ENCODE data around the gene ZCCHC24.

The ZCCHC24 gene

DNA sequence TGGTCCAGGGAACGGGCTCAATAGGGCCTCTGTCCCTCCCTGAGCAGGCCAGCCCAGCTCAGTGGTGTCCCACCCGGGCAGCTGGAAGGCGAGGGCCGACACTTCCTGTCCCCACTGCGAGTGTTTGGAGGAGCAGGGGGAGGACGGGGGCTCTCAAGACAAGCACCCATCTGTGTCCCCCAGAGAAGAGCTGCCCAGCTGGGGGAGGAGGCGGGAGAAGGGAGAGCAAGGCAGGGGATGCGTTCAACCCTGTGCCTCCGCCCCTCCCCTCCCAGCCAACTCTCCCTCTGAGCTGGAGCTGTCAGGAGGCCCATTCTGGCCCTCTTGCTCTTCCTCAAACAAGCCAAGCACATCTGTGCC is 35.7 kb downstream of the ZCCHC24 start:
- no peak for DNase-seq

DNA sequence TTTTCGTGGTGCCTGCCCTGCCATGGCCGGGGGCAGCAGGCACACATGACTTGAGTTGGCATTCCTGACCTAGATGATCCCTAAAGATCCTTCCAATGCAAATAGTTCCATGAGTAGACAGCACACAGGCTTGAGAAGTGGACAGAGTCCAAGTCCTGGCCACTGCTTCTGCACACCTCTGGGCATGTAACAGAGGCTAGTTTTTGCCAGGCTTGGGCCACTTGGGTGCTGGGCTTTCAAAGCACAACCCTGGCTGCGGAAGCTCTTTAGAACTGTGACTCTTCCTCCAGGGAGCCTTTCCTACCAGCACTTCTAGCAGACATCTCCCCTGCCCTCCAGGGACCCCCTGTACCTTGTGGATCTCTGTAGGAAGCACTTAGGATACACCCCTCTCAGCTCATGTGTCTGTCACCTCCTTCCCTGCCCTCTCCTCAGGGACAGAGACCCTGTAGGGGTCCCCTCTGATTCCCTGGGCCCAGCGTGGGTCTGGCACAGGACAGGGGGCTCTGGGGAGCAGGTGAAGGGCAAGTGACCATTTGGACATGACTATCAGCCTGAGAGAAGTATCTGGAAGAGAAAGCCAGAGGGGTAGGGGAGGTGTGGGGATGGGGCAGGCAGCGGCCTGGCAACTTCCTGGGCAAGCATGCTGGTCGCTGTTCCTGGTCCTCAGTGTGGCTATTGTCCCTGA is 36.2 kb downstream of the ZCCHC24 start:
- DNase-seq, result no peak

DNA sequence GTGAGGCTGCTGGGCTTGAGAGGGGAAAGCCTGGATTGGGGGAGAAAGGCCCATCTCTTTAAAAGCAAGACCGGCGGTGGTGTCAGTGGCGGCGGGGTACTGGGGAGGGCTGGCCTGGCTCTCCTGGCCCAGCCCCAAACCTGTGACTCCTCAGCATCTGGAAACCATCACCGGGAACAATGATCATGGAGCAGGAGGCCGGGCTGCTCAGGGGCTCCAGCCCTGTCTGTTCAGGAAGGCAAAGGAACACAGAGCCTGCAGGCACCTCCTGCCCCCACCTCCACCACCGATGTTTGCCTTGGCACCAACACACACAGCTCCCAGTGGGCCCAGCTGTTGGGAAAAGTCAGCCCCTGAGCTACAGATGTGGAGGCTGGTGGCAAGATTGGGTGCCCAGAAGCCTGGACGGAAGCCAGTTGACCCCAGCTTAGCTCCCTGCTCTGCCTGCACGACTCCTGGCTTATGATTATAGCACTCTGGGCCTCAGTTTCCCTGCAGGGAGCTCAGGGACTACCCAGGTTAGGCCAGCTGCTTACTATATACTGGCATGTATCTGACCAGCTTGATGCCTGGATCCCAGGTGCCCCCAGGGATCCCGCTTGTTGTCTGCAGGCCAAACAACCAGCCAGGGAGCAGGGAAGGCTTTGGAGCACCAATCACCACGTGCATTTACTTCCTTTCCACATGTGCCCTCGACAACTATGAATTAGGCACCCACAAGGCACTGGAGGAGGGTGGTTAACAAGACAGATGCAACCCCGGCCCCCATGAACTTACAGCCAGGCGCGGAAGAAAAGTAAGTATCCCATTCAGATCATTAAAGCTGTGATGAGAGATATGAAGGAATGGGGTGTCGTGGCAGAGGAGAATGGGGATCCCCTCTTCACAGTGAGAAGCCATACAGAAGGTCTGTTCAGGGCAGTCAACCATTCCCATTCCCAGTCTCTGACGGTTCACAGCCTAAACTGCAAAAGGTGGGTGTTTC is 37.3 kb downstream of the ZCCHC24 start:
- DNase-seq, result no peak

DNA sequence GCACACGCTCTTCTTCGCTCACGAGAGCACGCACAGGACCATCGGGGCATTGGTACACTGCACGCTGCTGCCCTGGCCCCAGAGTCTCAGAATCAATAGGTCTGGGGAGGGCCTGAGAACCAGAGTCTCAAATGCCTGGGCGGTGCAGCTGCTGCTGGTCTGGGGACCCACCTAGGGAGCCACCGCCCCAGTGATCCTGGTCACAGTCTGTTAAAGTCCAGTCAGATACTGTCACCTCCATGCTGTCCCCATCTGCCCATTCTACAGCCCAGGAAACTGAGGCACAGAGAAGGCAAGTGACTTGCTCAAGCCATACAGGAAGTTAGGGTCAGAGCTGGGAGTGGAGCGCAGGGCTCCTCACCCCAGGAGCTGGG is 38.0 kb downstream of the ZCCHC24 start:
- DNase-seq, result no peak

DNA sequence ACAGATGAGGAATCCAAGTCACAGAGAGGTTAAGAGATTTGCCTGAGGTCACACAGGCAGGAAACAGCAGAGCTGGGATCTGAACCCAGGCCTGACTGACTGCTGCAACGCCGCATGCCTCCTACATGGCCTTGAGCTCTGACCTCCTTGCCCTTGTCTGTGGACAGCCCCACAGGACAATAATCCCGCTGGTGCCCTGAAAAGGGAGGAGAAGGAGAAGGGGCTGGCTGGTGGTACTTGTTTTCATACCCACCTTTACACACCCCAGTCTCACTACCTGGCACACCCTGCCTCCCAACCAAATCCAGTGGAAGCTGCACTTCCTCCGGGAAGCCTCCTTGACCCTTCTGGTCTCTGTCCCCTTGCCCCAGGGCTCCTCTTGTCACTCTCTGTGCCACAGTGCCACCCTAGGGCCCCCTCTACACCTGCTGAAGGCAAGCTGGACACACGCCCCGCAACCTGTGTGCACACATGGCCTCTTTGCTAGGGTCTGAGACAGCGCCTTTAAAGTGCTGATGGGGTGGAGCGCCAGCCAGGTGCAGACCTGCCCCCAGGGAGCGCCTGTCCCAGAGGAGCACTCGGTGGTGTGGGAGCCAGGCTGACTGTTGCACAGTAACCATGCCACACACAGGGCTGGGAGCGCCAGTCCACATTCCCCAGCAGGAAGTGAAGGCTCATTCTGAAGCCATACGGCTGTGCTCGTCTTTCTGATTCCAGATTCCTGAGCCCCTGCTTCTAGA is 38.6 kb downstream of the ZCCHC24 start:
- peak; percentile 24 for DNase-seq

DNA sequence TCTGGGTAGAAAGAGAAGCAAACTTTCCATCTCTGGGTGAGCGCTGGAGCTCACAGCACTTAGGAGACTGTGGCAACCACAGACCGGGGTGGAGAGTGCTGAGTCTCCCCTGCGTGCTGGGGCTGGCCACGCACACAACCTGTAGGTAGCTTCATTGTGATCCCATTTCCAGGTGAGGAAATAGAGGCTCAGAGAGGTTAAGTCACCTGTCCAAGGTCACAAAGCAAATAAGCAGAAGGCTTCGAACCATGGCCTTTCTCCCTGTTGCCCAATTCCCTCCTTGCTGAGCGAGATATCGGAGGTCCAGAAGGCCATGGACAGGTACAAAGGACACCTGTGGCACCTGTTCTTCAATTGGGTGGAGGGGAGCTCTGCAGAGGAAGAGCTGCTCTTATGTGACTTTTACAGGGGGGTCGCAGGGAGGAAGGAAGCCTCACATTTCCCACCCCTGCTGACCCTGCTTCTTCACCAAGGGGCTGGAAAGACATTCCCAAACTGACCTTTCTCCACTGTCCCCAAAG is 39.4 kb downstream of the ZCCHC24 start:
- no peak for DNase-seq

DNA sequence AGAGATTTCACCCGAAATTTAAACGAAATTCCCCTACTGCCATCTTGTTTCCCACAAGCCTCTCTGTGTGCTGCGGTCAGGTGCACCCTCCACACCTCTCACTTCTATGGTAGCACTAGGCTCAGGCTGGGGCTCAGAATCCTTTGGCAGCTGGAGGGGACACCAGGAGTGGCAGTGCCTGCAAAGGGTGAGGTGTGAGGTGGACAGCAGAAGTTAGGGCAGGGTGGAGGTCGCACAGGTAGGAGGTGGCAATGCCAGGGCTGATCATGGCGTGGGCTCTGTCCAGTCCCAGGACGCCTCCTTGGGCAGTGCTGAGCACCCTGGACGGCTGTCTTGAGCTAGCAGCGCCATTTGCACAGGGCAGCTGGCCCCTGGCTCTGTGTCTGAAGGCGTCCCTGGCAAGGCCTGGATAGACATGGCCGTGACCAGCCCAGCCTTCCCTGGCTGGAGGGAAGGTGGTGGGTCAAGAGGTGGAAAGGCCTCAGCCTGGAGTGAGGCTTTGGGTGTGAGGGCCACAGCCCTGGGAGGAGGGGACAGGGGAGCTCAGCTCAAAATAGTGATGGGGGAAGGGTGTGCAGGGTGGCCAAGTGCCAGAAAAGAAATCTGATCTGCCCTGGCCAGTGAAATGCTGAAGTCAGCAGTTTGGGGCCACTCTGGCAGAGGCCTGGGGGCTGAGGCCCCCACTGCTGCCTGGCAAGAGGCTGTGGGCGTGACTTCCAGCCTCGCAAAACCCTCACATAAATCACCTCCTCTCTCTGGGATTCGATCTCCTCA is 40.0 kb downstream of the ZCCHC24 start:
- DNase-seq, result no peak

DNA sequence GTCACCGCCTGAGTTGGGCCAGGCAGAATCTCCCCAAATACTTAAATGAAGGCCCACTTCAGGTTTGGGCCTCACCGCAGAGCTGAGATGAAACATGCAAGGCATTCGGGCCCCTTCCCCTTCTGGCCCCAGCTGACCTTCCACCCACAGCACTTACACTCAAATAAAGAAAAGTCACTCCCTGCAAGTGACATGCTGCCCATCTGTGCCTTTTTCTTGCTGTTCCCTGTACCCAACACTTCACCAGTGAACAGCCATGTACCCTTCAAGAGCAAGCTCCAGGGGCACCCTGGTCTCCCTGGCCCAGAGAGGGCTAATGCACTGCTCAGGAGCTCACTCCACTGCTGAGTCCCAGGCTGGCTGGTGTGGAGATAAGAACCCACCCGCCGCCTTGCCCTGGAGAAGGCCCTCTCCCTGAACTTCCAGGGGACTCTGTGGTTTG is 40.7 kb downstream of the ZCCHC24 start:
- DNase-seq, result no peak

DNA sequence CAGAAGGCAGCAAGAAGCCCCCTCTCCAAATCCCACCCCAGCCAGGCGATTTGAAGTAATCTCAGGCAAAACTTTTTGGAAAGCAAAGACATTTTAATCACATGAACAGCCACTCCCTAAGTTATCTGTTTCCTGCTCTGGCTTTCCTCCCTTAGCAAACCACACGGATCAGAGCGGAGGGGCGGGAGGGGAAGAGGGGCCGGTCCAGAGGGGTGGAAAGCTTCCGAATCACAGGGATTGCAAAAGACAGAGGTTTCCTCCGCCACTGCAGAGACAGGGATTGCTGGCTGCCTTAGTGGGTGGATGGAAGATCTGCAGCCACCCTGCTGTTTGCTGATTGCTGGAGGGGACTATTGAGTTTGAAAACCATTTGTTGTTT is 41.2 kb downstream of the ZCCHC24 start:
- DNase-seq, result no peak

DNA sequence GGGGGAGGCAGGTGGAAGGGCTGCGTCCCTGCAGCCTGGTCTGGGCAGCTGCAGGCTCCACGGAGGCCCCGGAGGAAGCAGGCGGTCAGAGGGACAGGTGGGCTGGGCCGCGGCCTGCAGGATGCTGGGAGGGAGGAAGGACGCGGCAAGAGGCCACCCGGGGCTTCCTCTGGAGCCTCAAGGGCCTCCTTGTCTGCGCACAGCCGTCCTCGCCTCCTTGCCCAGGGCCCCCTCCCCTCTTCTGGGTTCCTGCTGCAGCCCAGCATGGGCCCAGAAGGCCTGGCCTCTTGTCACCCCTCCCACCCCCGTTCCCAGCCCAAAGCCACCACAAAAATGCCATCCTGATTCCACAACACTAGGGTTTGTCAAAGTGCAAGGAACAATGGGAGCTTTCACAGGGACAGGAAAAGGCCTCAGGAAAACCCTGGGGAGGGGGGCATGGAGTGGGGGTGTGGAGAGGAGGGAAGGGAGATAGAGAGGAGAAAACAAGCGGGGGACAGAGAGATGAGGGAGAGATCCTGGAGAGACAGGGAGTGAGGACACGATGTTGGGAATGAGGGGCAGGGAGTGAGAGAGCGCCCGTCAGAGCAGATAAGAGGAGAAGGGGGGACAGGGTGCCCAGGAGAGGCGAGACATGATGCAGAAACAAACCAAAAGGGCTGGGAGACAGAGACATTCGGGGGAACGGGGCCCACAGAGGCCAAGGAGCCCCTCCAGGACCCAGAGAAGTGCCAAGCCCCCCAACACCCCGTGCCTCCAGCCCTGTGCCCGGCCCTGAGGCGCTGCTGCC is 41.8 kb downstream of the ZCCHC24 start:
- no peak for DNase-seq

DNA sequence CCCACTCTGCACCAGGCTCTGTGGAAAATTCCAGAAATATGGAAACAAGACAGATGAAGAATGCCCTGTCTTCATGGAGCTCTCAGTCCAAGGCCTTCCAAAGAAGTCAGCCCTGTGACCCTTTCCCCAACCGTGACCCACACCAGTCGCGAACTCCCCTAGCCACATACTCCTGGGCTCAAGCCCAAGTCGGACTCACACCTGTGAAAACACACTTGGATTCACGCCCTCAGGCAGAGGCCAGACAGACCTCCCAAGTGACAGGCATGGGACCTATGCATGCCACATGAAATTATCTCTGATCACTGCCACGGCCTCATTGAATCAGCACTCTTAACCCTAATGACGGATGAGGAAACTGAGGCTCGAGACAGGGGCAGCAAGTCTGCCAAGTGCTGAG is 42.5 kb downstream of the ZCCHC24 start:
- no peak for DNase-seq

DNA sequence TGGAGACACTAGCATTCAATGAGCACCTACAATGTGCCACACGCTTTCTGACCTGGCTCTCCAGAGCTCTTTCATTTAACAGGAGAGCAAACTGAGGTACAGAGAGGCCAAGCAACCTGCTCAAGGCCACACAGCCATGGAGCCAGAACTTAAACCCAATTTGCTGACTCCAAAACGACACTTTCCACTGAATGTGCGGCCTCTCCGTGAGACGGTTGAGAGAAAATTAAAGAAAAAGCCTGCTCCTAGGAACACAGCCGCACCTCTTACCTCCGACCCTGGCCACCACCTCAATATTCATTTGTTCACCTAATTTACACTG is 42.8 kb downstream of the ZCCHC24 start:
- no peak for DNase-seq

DNA sequence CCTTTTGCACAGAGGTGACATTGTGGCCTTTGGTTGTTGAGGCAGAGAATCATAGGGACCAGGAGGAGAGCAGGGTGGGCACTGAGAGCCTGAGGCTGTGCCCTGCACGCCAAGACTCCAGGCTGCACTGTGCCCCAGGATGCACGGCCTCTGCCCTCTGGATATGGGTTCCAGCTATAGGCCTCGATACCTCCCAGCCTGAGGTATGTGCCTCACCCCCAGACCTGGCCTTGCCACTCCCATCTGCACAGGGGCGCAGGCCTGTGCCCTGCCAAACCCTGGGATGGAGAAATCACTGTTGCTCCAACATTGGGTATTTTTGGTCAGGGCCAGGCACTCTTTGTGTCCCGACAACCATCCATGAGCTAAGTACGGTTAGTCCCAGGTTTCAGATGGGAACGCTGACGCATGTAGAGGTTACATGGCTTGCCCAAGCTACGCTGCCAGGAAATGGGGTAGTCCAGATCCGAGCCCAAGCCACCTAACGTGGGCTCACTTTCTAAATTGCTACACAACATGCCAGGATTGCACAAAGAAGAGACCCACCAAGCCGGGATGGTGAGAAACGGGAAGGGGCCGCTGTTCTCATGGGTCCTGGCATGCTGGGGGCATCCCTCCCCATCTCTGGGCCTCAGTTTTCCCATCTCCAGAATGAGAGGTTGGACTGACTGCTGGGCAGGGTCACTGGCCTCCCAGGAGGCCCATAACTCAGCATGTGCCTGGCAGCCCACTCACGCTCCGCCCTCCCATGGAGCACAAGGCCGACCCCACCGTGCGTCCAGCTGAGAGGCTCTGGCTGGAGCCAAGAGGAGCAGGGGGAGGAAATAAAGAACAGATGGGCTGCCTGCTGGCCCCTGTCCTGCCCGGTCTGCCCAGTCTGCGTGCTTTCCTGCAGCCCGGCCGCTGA is 44.2 kb downstream of the ZCCHC24 start:
- no peak for DNase-seq

DNA sequence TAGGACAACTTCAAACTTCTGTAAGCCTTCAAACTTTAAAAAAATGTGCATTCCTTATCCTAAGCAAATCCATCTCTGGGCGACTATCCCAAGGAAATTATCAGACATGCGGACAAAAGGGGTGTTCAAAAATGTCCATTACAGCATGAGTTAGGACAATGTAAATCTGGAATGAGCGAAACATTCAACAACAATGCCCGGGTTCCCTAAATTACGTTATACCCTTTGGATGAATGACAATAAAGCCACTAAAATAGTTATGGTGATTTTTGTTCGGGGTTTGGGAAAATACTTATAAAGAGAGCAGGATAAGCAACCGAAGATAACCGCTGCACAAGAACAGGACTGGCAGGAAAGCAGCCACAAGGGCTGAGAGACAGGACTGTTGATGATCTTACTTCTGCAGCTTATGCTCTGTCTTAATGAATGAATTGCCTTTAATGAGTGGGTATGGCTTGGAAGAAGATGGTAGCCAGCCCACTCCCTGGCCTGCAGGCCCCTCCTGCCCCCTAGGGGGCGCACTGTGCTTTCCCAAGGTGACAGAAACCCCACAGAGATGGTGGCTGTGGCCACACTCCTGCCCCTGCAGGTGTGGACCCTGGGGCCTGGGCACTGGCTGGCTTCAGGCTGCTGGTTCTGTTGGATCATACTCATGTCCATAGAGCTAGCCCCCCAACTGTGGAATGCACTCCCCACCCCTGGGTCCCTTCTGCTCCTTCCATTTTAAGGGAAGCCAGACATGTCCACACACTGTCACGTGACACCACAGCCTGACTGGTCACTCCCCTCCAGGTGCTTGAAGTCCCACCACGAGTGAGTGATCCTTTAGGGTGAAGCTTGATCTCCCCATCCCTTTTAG is 45.0 kb downstream of the ZCCHC24 start:
- peak; percentile 66 for DNase-seq

DNA sequence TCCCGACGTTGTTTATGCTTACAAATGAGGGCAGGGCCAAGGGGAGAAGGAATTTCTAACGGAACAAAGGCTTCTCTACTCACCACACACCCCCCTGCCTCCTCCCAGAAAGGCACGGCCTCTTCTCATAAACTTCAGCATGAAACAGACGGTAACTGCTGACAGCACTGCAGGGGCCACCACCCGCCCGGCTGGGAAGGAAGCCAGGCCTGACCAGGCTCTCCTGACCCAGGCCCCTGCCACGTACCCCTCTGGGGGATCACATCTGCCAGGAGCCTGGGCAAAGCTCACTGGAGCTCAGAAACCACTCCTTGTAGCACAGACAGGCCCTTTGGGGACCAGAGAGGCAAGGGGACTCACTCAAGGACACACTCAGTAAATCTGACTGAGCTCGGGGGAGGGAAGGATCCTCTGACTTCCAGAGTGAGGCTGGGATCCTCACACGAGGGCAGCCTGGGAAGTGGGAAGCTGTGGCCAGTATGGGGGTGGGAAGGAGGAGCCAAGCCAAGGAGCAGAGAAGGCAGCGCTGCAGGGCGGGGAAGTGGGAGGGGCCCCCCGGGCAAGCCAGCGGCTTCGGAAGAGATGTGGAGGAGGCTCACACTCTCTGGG is 46.1 kb downstream of the ZCCHC24 start:
- no peak for DNase-seq

DNA sequence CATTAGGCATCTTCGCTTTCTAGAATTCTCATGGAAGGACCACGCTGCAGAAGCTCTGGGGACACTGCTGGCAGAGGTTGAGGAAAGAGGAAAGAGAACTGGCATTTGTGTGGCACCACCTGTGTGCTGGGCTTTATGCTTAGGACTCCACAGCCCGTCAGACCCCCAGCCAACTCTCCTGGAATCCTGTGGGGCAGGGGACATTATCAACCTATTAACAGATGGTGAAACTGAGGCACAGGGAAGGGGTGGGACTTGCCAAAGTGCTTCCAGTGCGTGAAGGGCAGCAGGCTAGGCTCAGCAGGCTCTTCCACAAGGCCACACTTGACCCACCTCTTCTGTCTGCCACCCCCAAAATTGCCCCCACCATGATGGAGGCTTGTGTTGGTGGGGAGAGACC is 46.8 kb downstream of the ZCCHC24 start:
- no peak for DNase-seq

DNA sequence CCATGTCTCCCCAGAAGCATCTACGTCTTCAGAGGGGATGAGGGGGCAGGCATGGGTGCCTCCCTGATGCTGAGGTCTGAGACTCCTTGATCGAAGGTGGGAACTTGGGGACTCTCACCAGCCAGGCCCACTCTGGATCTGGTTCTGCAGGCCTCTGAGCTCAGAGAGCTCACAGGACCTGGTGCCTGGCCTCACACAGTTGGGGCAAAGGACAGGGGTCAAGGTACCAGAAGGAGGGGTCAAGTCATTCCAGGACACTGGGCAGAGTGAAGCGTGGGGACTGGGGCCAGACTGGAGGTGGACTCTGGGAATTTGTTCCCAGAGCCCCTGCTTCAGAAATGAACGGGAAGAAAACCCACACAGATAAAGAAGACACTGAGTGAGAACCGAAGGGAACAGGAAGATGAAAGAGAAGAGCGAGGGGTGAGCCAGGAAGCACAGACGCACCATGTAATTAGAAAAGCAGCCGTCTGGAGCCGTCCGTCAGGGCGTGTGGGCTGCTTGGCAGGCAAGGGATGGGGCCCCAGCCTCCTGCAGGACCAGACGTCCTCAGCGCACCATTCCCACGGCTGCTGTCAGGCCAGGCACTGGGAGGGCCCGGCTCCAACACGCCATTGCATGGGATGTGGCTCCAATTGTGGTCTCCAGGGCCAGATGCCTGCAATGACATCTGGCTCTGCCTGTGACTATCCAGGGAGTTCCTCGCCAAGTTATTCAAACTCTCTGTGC is 47.7 kb downstream of the ZCCHC24 start:
- DNase-seq, result no peak

DNA sequence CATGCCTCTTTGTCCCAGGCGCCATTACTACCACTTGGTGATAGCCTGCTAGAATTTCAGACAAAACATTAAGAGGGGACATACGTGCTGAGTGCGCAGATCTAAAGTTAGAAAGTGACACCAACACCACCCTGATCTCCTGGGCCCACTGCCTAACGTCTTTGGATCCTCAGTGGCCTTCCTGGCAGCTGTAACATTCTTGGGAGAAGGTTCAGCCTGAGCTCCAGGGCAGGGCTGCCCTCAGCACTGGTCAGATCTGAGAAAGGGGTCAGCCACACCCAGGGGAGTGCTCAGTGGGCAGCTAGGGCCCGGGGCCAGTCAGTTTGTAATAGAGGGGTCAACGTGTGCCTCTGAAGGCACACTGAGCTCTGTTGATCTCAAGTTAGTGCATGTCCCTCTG is 48.4 kb downstream of the ZCCHC24 start:
- no peak for DNase-seq

DNA sequence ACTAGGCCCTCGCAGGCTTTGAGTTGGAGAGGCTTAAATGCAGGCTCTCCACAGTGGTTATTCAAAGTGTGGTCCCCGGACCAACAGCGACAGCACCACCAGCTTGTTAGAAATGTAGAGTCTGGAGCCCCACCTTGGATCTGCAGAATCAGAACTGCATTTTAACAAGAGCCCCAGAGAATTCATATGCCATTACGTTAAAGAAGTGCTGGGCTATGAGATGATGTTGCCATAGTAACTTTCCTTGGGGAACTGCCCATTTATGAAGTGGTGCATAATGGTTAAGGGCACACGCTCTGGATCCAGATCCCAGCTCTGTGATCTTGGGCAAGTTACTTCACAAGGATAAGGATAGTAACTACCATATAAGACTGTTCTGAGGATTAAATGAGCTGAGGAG is 48.9 kb downstream of the ZCCHC24 start:
- no peak for DNase-seq

All from DMS53 (cell line).